A549 (cell line): Measurements from ENCODE around the gene PRKD2.

Source experiments
- BHLHE40 ChIP-seq: IDR thresholded peaks from 2 replicates; pipeline ENCODE4 v1.6.1; 2012; ENCODE audit warnings: low read depth, low read length, inconsistent platforms
- CTCF ChIP-seq: fragments of >200 bp; sonication (Bioruptor Twin); formaldehyde crosslinking; IDR thresholded peaks from 3 replicates; pipeline ENCODE4 v1.5.1; 2016
- EP300 ChIP-seq, 2 experiments: fragments of >200 bp; sonication (Bioruptor Twin); formaldehyde crosslinking; IDR thresholded peaks; 2 replicates in 1 of 2; 3 replicates in 1 of 2; pipeline ENCODE4 v1.6.1; 2016 to 2017
- JUN ChIP-seq, 2 experiments: fragments of >200 bp; sonication (Bioruptor Twin); formaldehyde crosslinking; IDR thresholded peaks; 2 replicates in 1 of 2; 3 replicates in 1 of 2; pipeline ENCODE4 v1.6.1; 2016 to 2017
- JUNB ChIP-seq: fragments of >200 bp; sonication (Bioruptor Twin); formaldehyde crosslinking; IDR thresholded peaks from 2 replicates; pipeline ENCODE4 v1.6.1; 2016
- REST ChIP-seq: fragments of 200-600 bp; sonication (generic); IDR thresholded peaks from 2 replicates; pipeline ENCODE4 v1.6.1; 2016; ENCODE audit warnings: antibody characterized with exemption, mild to moderate bottlenecking, moderate library complexity
- SMC3 ChIP-seq: fragments of >200 bp; sonication (Bioruptor Twin); formaldehyde crosslinking; IDR thresholded peaks from 3 replicates; pipeline ENCODE4 v1.6.1; 2018; ENCODE audit warnings: inconsistent platforms
- USF2 ChIP-seq: fragments of 450-650 bp; IDR thresholded peaks from 2 replicates; pipeline ENCODE4 v1.6.1; 2014; ENCODE audit warnings: antibody characterized with exemption
- ZSCAN20 ChIP-seq: fragments of 250-450 bp; sonication (Bioruptor Pico); IDR thresholded peaks from 2 replicates; pipeline ENCODE4 v1.8.0; 2022; ENCODE audit warnings: mild to moderate bottlenecking, moderate library complexity

DNA sequence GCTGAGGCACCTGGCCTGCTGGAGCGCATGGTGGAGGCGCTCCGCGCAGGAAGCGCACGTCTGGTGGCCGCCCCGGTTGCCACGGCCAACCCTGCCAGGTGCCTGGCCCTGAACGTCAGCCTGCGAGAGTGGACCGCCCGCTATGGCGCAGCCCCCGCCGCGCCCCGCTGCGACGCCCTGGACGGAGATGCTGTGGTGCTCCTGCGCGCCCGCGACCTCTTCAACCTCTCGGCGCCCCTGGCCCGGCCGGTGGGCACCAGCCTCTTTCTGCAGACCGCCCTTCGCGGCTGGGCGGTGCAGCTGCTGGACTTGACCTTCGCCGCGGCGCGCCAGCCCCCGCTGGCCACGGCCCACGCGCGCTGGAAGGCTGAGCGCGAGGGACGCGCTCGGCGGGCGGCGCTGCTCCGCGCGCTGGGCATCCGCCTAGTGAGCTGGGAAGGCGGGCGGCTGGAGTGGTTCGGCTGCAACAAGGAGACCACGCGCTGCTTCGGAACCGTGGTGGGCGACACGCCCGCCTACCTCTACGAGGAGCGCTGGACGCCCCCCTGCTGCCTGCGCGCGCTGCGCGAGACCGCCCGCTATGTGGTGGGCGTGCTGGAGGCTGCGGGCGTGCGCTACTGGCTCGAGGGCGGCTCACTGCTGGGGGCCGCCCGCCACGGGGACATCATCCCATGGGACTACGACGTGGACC, 39.1 kb upstream of the PRKD2 start:
- TF ChIP-seq CTCF (no peak), EP300 (IDR thresholded peaks at IDR 0.05) (no peak), JUN (IDR thresholded peaks at IDR 0.05) (no peak), ZSCAN20 (CRISPR knock-in tag) (no peak), BHLHE40 (no peak), REST (no peak), JUNB (no peak), SMC3 (no peak), USF2 (no peak)
